SW480 (cell line): ENCODE data around the gene PET100.

ENCODE experiments used
- DNase-seq: peaks from one replicate; pipeline ENCODE4 v3.0.0-alpha.2; 2016; ENCODE audit warnings: low spot score

PET100 gene

DNA sequence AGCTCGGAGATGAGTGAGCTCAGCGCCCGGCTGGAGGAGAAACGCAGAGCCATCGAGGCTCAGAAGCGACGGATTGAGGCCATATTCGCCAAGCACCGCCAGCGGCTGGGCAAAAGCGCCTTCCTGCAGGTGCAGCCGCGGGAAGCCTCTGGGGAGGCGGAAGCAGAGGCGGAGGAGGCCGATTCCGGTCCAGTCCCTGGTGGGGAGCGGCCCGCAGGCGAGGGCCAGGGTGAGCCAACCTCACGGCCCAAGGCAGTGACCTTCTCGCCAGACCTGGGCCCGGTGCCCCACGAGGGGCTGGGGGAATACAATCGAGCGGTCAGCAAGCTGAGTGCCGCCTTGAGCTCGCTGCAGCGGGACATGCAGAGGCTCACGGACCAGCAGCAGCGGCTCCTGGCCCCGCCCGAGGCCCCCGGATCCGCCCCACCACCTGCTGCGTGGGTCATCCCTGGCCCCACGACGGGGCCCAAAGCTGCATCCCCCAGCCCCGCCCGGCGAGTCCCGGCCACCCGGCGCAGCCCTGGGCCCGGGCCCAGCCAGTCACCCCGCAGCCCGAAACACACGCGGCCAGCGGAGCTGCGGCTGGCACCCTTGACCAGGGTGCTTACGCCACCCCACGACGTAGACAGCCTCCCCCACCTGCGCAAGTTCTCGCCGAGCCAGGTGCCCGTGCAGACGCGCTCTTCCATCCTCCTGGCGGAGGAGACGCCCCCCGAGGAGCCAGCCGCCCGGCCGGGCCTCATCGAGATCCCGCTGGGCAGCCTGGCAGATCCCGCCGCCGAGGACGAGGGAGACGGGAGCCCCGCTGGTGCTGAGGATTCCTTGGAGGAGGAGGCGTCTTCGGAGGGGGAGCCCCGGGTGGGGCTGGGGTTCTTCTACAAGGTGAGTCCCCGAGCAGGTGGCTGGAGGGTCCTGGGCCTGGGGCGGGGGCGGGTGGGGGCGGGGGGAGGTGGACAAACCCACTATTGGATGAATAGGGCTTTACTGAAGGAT, 17.0 kb upstream of the PET100 start:
- no peak for DNase-seq

DNA sequence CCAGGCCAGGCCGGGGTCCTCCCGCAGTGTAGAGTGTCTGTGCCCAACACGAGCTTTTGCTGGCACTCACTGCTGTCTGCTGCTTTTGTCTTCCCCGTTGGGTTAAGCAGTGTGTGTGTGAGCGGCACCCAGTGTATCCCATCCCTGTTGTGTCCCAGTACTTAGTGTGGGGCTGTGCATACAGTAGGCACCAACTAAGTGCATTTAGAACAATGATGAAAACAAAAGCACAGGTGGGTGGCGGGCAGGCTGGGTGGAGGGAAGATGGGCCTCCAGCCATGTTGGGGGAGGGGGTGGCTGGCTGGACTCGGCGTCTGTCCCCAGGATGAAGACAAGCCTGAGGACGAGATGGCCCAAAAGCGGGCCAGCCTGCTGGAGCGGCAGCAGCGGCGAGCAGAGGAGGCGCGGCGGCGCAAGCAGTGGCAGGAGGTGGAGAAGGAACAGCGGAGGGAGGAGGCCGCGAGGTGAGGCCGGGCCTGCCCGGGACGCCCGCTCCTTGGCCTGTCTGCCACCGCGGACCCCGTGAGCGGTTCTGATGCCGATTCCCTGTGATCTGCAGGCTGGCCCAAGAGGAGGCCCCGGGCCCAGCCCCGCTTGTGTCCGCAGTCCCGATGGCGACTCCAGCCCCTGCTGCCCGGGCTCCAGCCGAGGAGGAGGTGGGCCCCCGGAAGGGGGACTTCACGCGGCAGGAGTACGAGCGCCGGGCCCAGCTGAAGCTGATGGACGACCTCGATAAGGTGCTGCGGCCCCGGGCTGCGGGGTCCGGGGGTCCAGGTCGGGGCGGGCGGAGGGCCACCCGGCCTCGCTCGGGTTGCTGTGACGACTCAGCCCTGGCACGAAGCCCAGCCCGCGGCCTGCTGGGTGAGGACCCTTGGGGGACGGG, 14.5 kb upstream of the PET100 start:
- DNase-seq = no peak

DNA sequence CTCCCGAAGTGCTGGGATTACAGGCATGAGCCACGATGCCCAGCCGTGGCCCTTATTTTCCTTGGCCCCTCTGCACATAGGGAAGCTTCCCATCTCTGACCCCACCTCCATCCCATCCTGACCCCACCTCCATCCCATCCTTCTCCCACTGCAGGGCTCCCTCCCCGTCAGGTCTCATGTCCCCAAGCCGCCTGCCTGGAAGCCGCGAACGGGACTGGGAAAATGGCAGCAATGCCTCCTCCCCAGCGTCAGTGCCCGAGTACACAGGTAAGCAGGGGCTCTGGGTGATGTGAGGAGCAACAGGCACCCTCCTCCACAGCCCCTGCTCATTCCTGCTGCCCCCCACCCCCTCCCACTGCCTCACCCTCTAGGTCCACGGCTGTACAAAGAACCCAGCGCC, 12.4 kb upstream of the PET100 start:
- DNase-seq = no peak

DNA sequence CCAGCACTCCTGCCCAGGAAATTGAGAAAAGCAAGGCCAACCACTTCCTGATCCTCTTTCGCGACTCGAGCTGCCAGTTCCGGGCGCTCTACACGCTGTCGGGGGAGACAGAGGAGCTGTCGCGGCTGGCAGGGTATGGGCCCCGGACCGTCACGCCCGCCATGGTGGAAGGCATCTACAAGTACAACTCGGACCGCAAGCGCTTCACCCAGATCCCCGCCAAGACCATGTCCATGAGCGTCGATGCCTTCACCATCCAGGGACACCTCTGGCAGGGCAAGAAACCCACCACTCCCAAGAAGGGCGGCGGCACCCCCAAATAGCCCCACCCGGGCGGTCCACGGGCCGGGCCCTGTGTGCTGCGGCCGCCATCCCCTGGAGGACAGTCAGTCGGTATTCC, 11.9 kb upstream of the PET100 start:
- no peak for DNase-seq

DNA sequence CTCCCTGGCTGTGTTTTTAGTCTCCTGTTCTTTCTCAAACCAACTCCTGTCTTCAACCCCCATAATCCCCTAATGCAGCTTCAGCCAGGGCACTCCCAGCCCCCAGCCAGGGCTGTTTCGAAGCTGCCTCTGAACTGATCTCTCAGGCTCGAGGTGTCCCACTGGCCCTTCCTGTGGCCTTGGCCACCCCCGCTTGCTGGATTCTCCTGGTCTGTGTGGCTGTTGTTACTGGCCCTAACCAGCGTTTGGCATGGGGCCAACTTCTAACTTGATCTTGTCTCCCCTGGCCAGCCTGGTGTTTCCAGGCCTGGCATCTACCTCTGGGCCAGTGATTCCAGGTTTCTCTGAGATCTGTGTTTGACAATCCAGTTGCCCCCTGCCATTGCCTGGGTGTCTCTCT, 11.2 kb upstream of the PET100 start:
- DNase-seq = no peak

DNA sequence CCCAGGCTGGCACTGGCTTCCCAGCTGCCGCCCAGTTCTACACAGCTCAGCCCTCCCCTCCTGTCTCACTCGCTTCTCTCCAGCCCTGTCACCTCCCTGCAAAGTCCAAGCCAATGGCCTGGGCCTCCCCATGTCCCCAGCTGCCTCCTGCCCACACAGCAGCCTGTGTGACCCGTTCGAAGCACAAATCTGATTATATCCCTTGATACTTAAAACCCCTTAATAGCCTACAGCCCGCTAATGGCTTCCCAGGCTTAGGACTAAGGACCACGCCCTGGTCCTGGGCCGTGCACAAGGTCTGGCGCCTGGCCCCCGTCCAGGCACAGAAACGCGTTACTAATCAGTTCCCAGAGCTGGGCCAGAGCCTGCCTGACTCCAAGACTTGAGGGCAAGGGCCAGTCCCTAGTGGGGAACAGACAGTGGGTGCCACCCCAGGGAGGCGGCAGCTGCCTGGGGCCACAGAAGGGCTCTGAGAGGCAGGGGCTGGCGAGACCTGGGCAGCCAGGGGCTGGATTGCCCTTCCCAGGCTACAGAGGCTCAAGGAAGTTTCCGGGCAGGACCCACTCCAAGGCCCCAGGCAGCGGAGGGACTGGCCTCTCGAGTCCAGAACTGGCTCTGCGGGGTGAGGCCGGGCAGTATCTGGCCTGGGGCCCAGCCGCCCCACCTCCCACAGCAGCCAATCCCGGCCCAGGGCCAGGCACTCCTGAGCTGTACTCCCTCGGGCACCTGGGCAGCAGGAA, 10.7 kb upstream of the PET100 start:
- no peak for DNase-seq

DNA sequence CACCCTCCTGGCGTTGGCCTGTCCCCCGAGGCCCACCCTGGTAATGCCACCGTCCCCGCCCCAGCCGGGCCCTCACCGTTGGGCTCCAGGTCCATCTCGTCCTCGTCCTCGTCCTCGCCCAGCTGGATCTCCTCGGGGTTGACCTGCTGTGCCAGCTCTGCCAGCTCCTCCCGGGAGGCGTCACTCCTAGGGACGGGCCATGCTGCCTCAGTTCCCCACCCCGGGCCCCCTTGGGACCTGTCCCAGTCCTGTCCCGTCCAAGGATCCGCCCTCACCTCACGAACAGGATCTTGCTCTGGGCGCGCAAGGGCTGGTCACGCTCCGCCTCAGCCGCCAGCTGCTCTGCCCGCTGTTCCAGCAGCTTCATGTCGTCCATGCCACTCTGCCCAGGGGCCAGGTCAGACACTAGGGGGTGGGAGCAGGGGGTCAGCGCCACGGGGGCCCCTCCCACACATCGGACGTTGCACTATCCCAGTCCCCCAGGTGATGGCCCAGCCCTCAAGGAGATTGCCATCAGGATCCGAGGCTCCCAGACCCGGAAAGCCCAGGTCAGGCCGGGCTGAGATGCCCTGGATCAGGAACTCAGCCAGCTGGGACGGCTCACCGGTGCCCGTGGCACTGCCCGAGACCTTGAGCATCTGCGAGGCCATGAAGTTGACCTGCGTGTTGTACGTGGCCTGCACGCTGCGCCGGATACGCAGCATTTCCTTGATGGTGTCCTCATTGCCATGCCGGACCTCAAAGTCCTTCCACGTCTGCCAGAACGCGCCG, 9.7 kb upstream of the PET100 start:
- DNase-seq = no peak

DNA sequence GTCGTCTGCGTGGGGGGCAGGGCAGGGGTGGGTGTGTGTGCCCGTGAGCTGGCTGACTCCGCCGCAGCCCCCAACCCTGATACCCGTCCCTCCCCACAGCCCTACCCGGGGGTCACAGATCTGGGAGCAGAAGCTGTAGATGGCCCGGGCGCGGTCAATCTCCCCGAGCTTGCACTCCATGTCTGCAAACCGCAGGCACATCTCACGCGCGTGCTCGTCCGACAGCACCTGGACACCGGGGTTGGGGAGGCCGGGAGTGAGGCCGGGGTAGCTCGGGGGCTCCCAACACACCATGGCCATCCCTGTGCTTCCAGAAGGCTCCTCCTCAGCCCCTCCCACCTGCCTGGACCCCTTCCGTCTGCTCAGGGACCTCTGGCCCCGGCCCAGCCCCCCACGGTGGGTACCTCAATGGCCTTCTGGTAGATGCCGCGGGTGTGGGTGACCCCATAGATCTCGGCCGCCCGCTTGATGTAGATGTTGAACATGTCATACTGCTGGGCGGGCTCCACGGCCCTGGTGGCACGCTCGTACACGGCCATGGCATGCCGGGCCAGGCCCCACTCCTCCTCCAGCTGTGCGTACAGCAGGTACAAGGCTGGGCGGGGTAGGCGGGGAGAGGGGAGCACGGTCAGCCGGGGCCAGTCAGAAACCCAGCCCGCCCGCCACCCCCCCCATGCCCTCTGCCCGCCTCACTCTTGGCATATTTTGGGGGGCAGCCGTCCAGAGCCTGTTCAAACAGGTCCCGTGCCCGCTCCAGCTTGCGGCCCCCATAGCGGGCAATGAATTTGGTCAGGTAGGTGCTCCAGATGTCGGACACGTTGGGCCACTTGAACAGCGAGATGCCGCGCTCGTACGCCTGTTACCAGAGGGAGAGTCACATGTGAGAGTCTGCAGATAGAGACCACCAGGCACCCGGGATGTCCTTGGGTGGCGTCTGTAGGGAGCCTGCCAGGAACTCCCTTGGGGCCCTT, 8.9 kb upstream of the PET100 start:
- no peak for DNase-seq

DNA sequence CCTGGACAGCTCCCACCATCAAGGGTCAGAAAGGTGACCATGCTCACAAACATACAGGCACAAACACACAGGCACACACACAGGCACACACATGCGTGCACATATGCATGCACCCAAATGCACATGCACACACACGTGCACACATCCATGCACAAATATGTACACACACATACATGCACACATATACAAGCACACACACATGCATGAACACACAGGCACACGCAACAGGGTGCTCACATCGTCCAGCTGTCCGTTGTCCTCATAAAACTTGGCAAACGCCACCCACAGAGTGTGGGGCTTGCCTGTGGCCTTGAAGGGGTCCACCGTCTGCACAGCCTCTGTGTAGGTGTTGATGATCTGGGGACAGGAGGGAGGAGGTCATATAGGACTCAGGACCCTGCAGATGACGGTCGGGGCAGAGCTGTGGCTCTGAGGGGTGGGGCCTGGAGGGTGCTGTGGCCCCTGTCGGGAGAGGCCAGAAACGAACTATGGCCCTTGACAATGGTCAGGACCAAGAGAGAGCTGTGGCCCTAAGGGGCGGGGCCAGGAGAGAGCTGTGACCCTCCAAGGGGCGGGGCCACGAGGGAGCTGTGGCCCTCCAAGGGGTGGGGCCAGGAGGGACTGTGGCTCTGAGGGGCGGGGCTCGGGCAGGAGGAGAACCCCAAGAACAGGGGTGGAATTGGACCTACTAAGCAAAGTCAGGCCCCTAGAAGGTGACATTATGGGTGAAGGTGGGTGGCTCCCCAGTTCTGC, 6.5 kb upstream of the PET100 start:
- no peak for DNase-seq

DNA sequence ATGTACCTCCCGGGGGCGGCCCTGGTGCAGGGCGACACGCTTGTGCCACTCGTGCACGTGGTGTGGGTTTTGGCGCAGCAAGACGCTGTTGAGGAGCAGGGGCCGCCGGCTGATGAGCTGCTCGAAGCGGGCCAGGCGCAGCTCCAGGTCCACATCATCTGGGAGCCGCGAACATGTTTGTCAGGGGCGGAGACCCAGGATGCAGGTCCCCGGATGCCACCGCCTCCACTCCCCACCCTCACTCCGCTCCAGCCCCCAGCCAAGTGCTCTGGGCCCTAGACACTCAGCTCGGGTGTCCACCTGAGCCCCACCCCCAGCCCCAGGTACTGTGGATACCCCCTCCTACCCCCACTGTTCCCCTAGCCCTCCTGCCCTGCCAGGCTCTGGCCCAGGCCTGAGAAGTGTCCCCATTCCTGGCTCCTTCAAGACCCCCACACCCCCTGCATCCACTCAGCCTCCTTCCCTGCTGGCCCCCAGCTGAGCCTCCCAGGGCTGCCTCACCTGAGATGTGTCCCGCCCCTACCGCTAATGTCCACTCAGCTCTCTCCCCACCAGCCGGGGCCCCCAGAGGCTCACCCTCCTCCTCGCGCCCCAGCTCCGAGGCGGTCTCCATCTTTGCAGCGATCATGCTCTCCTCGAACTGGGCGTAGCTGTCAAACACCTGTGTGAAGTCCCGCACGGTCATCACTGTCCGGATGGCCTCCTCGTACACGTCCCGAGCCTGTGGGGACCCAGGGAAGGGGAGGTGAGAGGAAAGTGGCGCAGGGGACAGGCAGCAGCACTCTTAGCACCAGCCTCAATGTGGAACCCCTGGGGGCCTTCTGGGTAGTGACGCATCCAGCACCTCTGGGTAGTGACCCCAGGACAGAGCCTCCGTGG, 5.6 kb upstream of the PET100 start:
- DNase-seq = no peak

DNA sequence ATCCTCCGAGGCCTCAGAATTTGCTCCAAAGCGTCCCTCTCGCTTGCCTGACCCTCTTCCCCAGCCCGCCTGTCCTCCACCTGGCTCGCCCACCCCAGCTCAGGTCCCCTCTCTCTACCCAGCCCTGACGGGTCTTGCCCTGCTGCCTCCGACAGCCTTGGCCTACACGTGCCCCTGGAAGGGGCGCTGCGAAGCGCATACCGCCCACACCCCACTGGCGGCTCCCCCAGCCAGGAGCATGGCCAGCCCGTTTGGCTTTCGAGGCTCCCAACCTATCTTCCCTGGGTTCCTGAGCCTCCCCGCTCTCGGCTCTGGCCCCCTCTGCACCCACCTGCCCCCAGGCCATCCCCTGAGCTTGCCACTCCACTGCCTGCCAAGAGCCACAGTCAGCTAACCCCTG, 4.8 kb upstream of the PET100 start:
- DNase-seq = no peak

DNA sequence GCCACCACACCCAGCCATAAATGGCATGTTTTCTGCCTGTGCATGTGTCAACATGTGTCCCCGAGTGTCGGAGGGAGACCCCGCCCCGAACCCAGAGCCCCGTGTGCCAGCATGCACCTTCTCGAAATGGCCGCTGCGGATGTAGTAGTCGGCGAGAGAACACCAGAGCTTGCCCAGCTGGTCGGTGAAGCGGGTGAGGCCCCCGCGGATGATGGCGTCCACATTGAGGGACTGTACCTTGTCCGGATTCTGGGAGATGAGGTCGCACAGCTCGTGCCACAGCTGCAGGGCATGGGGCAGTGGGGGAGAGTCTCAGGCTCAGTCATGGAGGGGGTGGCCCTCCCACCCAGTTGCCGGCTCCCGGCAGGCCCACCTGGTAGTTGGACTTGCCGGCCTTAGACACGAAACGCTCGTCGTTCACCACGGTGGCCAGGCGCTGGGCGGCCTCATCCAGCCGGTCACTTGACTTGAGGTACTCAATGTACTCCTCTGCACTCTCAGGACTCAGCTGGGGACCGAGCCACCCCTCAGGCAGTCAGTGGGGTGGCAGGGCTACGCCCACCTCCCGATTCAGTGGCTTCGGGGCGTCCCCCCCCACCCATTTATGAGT, 3.7 kb upstream of the PET100 start:
- no peak for DNase-seq

DNA sequence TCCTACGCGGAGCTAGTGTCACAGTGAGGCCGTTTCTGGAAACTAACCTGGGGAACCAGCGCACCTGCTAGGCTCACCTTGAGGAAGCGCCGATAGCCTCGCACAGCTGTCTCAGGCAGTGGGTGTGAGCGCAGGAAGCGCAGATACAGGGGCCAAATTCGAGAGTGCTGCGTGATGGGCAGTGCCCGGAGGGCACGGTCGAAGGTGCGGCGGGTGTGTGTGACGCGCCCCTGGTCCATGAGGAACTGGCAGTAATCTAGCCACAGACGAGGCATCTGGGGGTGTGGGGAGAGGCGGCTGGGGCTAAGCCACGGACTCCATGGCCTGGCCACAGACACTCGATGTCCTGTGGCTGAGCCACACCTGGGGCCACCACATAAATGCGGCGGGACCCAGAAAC, 2.4 kb upstream of the PET100 start:
- no peak for DNase-seq

DNA sequence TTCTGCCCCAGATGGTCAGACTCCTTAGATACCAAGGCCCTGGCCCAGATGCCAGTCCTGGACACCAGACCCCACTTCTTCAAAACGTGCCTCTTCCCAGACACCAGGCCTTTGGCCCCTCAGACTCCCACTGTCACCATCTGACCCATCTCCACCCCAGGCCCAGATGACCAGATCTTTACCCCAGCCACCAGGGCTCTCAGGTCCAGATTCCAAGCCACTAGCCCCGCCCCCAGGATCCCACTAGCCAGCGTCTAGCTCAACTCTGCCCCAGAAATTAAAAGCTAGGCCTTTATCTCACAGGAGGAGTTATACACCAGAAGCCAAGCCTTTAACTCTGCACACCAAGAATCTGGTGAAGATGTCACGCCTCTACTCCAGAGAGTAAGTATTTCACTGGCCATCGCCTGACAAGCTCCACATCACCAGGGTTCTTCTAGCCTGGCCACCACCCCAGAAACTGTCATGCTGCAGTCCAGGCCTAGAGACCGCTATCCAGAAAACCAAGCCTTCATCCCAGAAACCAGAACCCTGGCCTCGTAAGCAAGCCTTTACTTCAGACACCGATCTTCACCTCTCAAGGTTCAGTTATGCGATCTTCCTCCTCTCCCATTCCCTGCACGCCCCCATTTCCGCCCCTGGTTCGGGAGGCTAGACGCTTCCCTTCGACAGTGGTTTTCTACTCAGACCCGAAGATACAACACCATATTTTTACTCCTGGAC, 843 bp upstream of the PET100 start:
- DNase-seq = no peak

DNA sequence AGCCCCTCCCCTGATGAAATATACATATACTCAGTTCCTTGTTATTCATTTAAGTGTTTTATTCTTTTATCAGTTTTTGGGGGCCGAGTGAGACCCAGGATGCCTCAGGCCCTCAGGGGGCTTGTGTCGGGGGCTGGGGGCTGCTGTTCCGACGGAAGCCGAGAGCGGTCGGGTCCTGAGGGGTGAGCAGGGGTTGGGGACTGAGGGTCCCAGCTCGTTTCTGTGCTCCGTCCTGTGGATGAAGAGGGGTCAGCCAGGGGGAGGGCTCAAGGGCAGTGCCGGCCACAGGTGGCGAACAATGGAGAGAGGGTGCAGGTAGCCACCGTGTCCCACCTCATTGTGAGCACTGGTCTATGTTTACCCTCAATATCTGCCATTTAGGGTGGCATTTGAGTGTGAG, 2.0 kb downstream of the PET100 start:
- no peak for DNase-seq

DNA sequence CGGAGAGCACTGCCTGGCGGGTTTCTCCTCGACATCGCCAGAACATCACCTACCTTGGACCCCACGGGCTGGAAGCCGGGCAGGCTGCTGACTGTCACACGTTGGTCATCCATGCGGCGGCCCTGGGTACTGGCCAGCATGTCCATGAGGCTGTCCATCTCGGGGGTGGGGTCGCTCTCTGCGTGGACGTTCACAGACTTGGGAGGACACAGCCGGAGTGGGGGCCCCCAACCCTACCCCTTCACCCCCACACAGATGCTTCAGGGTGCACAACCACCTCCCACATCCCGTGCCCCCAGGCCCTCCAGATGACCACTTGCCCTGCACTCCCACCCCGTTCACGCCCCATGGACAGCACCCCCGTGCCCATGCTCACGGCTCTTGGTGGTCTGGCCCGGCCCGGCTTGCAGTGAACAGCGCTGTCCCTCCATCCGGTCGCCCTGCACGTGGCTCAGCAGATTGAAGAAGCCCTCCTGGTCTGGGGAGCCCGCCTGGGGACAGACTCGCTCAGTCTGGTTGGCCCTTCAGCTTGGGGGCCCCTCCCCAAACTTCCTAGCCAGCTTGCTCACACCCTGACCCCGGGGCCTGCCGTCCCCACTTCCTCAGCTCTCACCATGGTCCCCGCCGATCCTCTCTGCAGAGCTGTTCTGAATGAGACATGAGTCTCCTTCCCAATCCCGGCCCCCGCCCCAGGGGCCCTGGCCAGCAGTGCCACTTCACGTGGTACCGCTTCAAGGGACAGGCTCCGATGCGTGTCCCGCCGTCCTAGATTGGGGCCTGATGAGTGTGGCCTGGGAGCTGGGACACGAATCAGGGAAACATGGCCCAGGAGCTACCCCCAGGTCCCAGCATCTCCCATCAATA, 3.0 kb downstream of the PET100 start:
- no peak for DNase-seq
